PC-9 (cell line): ENCODE results near the gene RNU5B-1. TPM values are rescaled to one million over a fixed set of nuclear protein-coding genes. Genes with fewer than 3 reads are reported as not detected.

ENCODE experiments used
- BruUV-seq: library from RNA; stranded (reverse); fragments of 400-500 nt; replicated peaks from 2 replicates; lab custom pipeline; 2021; lab: Mats Ljungman, UMichigan
- CTCF ChIA-PET: fragments of 300-600 bp; sonication (Branson Sonifier 250); formaldehyde crosslinking; loops from one replicate; lab custom pipeline; 2022; ENCODE audit warnings: antibody characterized with exemption; lab: Charles Lee
- POLR2A ChIA-PET: fragments of 300-600 bp; sonication (Branson Sonifier 250); formaldehyde crosslinking; loops from one replicate; lab custom pipeline; 2022; ENCODE audit warnings: antibody characterized with exemption; ENCODE audit not compliant: unreplicated experiment; lab: Charles Lee
- DNase-seq, 2 experiments: peaks; one replicate each; pipeline versions ENCODE4 v3.0.0 to v3.0.0-alpha.2; 2015 to 2022; ENCODE audit warnings: mixed read lengths in 1 of 2
- H2AFZ ChIP-seq: fragments of 200-600 bp; sonication (generic); 2 replicates; pipeline ENCODE4 v1.8.1; 2017; ENCODE audit warnings: antibody characterized with exemption
- H3F3A ChIP-seq: fragments of 200-600 bp; sonication (generic); 2 replicates; pipeline ENCODE4 v1.8.1; 2017; ENCODE audit warnings: antibody characterized with exemption, mild to moderate bottlenecking, low read depth; ENCODE audit not compliant: insufficient read depth
- H3K27ac ChIP-seq: fragments of 200-600 bp; sonication (generic); 2 replicates; pipeline ENCODE4 v1.6.1; 2016; ENCODE audit warnings: mixed run types
- H3K27me3 ChIP-seq: fragments of 200-600 bp; sonication (generic); 2 replicates; pipeline ENCODE4 v1.6.1; 2016; ENCODE audit warnings: low read depth, mixed run types; ENCODE audit not compliant: insufficient read depth
- H3K36me3 ChIP-seq: fragments of 200-600 bp; sonication (generic); 2 replicates; pipeline ENCODE4 v1.6.1; 2016; ENCODE audit warnings: low read depth, mixed run types
- H3K4me1 ChIP-seq: fragments of 200-600 bp; sonication (generic); replicated peaks from 2 replicates; pipeline ENCODE4 v1.6.1; 2016; ENCODE audit warnings: mixed run types; ENCODE audit not compliant: insufficient read depth
- H3K4me2 ChIP-seq: fragments of 200-600 bp; sonication (generic); 2 replicates; pipeline ENCODE4 v1.6.1; 2017; ENCODE audit warnings: mixed run types
- H3K4me3 ChIP-seq: fragments of 200-600 bp; sonication (generic); 2 replicates; pipeline ENCODE4 v1.6.1; 2016; ENCODE audit warnings: mixed run types
- H3K79me2 ChIP-seq: fragments of 200-600 bp; sonication (generic); 2 replicates; pipeline ENCODE4 v1.6.1; 2017; ENCODE audit warnings: low read depth, mixed run types
- H3K9me2 ChIP-seq: fragments of 200-600 bp; sonication (generic); 2 replicates; pipeline ENCODE4 v1.8.1; 2017; ENCODE audit warnings: mild to moderate bottlenecking; ENCODE audit not compliant: insufficient read depth
- H3K9me3 ChIP-seq: fragments of 200-600 bp; sonication (generic); 2 replicates; pipeline ENCODE4 v1.8.1; 2016; ENCODE audit warnings: low read depth; ENCODE audit not compliant: insufficient read depth
- H4K20me1 ChIP-seq: fragments of 200-600 bp; sonication (generic); 2 replicates; pipeline ENCODE4 v1.8.1; 2017; ENCODE audit not compliant: insufficient read depth
- EZH2 ChIP-seq: fragments of 200-600 bp; sonication (generic); IDR thresholded peaks from 2 replicates; pipeline ENCODE4 v1.8.0; 2017; ENCODE audit warnings: antibody characterized with exemption, low read depth
- intact Hi-C: fragments of 100-400 bp; cut with micrococcal nuclease; formaldehyde crosslinking; loops from one replicate; pipeline ENCODE4 v1.10.0; 2022; ENCODE audit not compliant: unreplicated experiment
- total RNA-seq: library from RNA; stranded (reverse); gene quantifications from 2 replicates; pipeline ENCODE4 v1.2.3, GENCODE V29; 2021
- TF ChIP-seq, protein P1 (sequence below): fragments of 200-600 bp; sonication (generic); conservative IDR thresholded peaks from 2 replicates; pipeline ENCODE4 v1.6.1; 2017; ENCODE audit warnings: mixed run types, antibody characterized with exemption, mild to moderate bottlenecking, moderate library complexity

Gene RNU5B-1
- total RNA-seq, 1 experiment from 2014 or later: not detected

DNA sequence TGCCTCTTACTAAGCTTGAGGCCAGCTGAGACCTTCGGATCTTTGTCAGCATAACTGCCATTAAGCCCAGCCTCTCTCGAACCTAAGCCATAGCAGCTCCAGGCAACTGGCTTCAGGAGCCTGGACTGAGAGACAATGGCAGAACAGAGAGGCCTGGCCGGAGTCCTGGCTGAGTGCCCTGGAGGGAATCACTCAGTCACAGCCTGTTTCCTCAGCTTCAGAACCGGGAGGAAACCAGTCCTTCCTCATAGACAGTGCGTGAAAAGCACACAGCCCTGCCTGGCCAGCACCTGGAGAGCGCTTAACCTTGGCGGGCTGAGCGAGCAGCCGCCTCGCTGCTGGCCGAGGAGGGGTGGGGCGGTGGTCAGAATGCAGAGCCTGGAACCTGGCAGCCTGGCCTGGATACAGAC, 21.6 kb downstream of the RNU5B-1 start:
- no TSS peak for BruUV-seq
- DNase-seq: peak in 1 of 2 experiments; percentile 43
- TF ChIP-seq EZH2: no peak
- TF ChIP-seq, protein P1, sequence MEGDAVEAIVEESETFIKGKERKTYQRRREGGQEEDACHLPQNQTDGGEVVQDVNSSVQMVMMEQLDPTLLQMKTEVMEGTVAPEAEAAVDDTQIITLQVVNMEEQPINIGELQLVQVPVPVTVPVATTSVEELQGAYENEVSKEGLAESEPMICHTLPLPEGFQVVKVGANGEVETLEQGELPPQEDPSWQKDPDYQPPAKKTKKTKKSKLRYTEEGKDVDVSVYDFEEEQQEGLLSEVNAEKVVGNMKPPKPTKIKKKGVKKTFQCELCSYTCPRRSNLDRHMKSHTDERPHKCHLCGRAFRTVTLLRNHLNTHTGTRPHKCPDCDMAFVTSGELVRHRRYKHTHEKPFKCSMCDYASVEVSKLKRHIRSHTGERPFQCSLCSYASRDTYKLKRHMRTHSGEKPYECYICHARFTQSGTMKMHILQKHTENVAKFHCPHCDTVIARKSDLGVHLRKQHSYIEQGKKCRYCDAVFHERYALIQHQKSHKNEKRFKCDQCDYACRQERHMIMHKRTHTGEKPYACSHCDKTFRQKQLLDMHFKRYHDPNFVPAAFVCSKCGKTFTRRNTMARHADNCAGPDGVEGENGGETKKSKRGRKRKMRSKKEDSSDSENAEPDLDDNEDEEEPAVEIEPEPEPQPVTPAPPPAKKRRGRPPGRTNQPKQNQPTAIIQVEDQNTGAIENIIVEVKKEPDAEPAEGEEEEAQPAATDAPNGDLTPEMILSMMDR: no peak
- Histone ChIP-seq H3K4me2 (no peak overlapping the region), H2AFZ (no peak overlapping the region), H3K4me1 (no peaks in the 10 kb centered on the region), H3K9me3 (no peaks in the 10 kb centered on the region), H3K79me2 (no peaks in the 10 kb centered on the region), H3F3A (no peaks in the 10 kb centered on the region), H3K4me3 (no peak overlapping the region), H4K20me1 (no peaks in the 10 kb centered on the region), H3K36me3 (no peaks in the 10 kb centered on the region), H3K27me3 (no peaks in the 10 kb centered on the region; the same call in 1 of the 2 replicates), H3K27ac (no peak overlapping the region), H3K9me2 (no peaks in the 10 kb centered on the region)
- POLR2A ChIA-PET: no interaction called here
- CTCF ChIA-PET: interaction anchor here (0.6 to 0.7 kb wide), 3 partner anchors 9 to 60 kb away, joined by 6 to 9 read pairs (median 6); no protein-coding TSS in a partner anchor
- intact Hi-C loops: no loop called here

- intact Hi-C loops: no loop called here
- no peaks in the 10 kb centered on the region for H3K79me2 ChIP-seq
- no peak overlapping the region for H3K27ac ChIP-seq
- H3K27me3 ChIP-seq: no peaks in the 10 kb centered on the region; the same call in 1 of the 2 replicates
- H3K9me3 ChIP-seq: no peaks in the 10 kb centered on the region
- no peak overlapping the region for H2AFZ ChIP-seq
- ChIA-PET CTCF (interaction anchor here (0.7 kb wide), 1 partner anchor 13 kb away, joined by 3 read pairs; no protein-coding TSS in a partner anchor), POLR2A (no interaction called here)
- H3K36me3 ChIP-seq: no peaks in the 10 kb centered on the region
- H3K4me1 ChIP-seq: no peaks in the 10 kb centered on the region
- BruUV-seq: no TSS peak
- H3K4me3 ChIP-seq: no peak overlapping the region
- H3K9me2 ChIP-seq: no peaks in the 10 kb centered on the region
- no peaks in the 10 kb centered on the region for H4K20me1 ChIP-seq
- no peak for DNase-seq
- no peak for TF ChIP-seq EZH2
- TF ChIP-seq, protein P1: no peak
- H3F3A ChIP-seq: no peaks in the 10 kb centered on the region
- no peak overlapping the region for H3K4me2 ChIP-seq
These were observed 22.3 kb downstream of the RNU5B-1 start for GRCh38 chr15:65326818-65327217.

GRCh38 chr15:65327651-65328393, 23.3 kb downstream of the RNU5B-1 start:
- Histone ChIP-seq H3K9me2 (no peaks in the 10 kb centered on the region), H3K4me1 (no peaks in the 10 kb centered on the region), H3K27ac (no peak overlapping the region), H3K9me3 (no peaks in the 10 kb centered on the region), H3K36me3 (no peaks in the 10 kb centered on the region), H4K20me1 (no peaks in the 10 kb centered on the region), H3K4me3 (no peak overlapping the region), H3K27me3 (no peaks in the 10 kb centered on the region; the same call in 1 of the 2 replicates), H2AFZ (no peak overlapping the region), H3F3A (no peaks in the 10 kb centered on the region), H3K79me2 (no peaks in the 10 kb centered on the region), H3K4me2 (no peak overlapping the region)
- intact Hi-C loops: no loop called here
- BruUV-seq: no TSS peak
- TF ChIP-seq, protein P1: no peak
- no peak for TF ChIP-seq EZH2
- POLR2A ChIA-PET: no interaction called here
- CTCF ChIA-PET: interaction anchor here (0.7 kb wide), 2 partner anchors 14 to 620 kb away, joined by 3 to 4 read pairs; no protein-coding TSS in a partner anchor
- DNase-seq: no peak
